Measurements from ENCODE around the gene VRK1.

VRK1 gene

GRCh38 chr14:96792591-96792990 lies 4.6 kb upstream of the VRK1 start:
- no peak for DNase-seq

- DNase-seq: no peak
Measured at GRCh38 chr14:96793547-96793946, 3.6 kb upstream of the VRK1 start.

GRCh38 chr14:96795109-96795828 lies 1.9 kb upstream of the VRK1 start:
- no peak for DNase-seq

GRCh38 chr14:96797582-96798349 lies 584 bp downstream of the VRK1 start:
- DNase-seq: no peak

- no peak for DNase-seq
Measured at GRCh38 chr14:96798956-96799355, 1.8 kb downstream of the VRK1 start.

- no peak for DNase-seq
Measured at GRCh38 chr14:96799489-96800054, 2.4 kb downstream of the VRK1 start.

GRCh38 chr14:96801931-96802330 lies 4.7 kb downstream of the VRK1 start:
- DNase-seq: no peak

- DNase-seq: no peak
Measured at GRCh38 chr14:96802963-96803362, 5.8 kb downstream of the VRK1 start.

GRCh38 chr14:96803958-96804357 lies 6.8 kb downstream of the VRK1 start:
- DNase-seq: no peak

GRCh38 chr14:96804895-96805294 lies 7.7 kb downstream of the VRK1 start:
- no peak for DNase-seq

GRCh38 chr14:96805956-96806355 lies 8.8 kb downstream of the VRK1 start:
- DNase-seq: no peak

GRCh38 chr14:96806836-96807235 lies 9.7 kb downstream of the VRK1 start:
- DNase-seq: no peak

GRCh38 chr14:96808619-96809406 lies 11.6 kb downstream of the VRK1 start:
- no peak for DNase-seq

GRCh38 chr14:96811265-96811664 lies 14.1 kb downstream of the VRK1 start:
- no peak for DNase-seq

- DNase-seq: no peak
Measured at GRCh38 chr14:96811985-96812667, 14.9 kb downstream of the VRK1 start.

GRCh38 chr14:96816281-96816680 lies 19.1 kb downstream of the VRK1 start:
- no peak for DNase-seq

GRCh38 chr14:96817750-96818666 lies 20.8 kb downstream of the VRK1 start:
- no peak for DNase-seq

GRCh38 chr14:96821501-96821900 lies 24.3 kb downstream of the VRK1 start:
- no peak for DNase-seq

- no peak for DNase-seq
Measured at GRCh38 chr14:96823652-96824051, 26.5 kb downstream of the VRK1 start.

GRCh38 chr14:96824283-96824682 lies 27.1 kb downstream of the VRK1 start:
- DNase-seq: no peak

GRCh38 chr14:96826818-96827217 lies 29.6 kb downstream of the VRK1 start:
- no peak for DNase-seq

GRCh38 chr14:96827290-96827689 lies 30.1 kb downstream of the VRK1 start:
- DNase-seq: no peak
